Activated CD4-positive, alpha-beta T cell treated with anti-CD3 and anti-CD28 coated beads, Interleukin-2, Interleukin-4, amounts not matched to agents 100 ng/mL and 50 ng/mL, durations not matched to agents 16 hours and 8 hours (primary cell): ENCODE data around the gene TUNAR.

Experiments
- DNase-seq: peaks from one replicate; pipeline ENCODE4 v3.0.0-alpha.2; 2020; ENCODE audit warnings: low spot score

TUNAR gene

DNA sequence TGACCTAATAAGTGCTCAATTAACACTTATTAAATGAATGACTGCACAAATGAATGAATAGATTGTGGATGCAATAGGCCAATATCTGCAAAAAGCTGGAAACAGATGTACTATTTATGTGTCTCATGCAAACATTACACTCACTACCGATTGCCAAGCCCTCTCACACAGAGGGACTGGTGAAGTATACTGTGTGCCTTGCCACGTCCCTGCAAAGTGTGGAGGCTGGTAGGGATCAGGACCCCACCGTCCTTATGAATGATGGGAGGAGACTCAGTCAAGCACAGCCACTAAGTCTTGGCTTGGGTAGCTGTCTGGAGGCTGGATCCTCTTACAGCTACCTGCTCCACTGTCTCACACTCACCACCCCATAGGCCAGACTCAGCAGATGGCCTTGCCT lies 3.9 kb upstream of the TUNAR start:
- no peak for DNase-seq

DNA sequence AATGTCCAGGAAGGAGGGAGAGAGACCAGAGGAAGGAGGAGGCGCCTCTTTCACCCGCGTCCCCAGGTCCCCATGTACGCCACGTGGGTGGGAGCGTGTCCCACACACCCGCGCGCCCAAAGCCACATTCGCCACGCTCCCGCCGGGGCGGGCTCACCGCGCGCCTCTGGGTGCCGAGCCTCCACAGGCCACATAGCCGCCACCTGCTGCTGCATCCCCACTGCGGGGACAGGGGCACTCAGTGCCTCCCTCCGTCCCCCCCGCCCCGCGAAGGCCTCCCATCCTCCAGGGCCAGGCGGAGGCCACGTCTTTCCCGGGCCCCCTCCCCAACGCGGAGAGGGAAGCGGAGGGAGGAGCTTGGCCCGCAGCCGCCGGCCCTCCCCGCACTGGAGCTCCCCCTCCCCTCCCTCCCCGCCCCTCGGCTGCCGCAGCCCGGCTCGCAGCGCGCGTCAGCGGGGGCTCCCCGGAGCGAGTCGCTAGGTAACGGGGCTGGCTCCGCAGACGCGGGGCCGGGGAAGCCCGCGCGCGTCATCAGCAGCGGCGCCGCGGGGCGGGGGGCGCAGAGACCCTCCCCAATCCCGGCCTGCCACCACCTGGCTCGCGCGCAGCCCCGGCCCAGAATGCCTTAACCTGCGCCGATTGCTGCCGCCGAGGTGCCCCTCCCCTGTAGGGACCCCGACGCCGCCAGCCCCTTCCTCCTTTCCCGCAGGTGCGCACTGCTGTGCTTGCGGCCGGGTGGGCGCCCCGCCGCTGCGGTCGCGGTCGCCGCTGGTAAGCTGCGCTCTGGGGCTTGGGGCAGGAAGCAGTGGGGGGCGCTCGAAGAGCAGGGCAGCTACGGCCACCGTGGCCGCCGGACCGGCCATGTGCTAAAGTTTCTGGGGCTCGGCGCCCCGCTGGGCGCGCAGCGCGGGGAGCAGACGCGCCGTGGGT lies 536 bp upstream of the TUNAR start:
- DNase-seq, result no peak

DNA sequence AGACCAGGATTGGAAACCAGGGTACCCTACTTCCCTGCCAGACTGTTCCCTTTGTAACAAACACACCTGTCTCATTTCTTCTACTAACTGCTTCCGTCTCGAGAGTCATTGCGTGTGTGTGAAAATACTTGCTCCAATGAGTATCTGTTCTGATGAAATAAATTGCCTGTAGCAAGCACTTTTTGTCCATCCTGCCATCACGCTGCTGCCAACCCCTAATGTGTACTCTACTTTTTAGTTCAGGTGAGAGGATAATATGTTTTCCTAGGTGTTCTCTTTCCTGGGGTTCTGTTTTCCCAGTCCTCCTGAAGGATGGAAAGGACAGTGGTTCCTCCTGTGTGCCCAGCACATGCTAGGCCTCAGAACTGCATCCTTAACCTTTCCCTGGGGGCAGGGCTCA lies 1.0 kb downstream of the TUNAR start:
- DNase-seq, result no peak

DNA sequence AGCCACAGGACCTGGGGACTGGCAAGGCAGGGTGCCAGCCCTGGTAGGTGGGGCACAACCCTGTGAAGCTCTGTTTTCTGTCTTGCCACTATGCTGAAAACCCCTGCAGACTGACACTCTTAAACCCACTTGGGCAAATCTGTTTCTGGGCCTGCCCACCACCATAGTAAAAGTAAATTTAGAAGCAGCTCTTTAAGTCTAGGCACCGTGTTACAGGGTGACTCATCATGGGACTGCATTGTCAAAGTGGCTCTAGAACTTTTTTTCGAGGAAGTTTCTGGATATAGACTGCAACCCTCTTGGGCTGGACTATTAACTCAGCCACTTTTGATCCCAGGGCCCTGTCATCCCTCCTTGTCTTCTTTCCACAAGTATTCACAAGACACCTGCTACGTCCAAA lies 7.7 kb downstream of the TUNAR start:
- no peak for DNase-seq

DNA sequence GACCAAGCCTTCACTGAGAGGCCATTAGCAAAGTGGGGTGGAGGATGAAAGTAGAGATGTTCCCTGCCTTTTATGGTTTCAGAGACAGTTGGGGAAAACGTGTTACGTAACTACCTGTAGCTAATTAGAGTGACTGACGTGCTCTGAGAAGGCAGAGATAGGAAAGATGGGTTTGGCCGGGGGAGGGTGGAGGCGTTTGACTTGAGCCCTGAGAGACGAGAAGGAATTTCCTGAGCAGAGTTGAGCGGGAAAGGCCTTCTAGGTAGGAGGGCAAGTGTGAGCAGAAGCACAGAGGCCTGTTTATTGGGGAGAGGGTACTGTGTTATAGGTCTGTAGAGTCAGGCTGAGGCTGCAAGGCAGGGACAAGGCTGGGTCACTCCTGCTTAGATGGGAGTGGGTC lies 8.6 kb downstream of the TUNAR start:
- no peak for DNase-seq

DNA sequence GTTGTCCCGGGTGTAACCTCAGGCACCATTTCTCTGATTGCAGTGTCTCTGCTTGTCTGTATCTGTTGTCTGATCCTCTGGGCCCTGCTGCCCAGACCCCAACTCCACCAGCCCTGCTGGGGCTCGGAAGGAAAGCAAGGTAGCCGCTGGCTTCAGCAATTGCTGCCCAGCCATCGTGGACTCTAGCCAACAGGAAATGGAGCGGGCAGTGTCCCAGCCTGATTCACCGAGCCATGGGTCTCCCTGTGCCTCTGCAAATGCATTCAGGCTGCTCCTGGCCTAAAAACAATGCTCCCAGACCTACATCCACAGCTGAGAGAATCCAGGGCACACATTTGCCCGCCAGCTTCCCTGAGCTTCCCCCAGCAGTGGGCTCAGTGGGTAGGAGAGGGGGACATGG lies 9.2 kb downstream of the TUNAR start:
- no peak for DNase-seq

DNA sequence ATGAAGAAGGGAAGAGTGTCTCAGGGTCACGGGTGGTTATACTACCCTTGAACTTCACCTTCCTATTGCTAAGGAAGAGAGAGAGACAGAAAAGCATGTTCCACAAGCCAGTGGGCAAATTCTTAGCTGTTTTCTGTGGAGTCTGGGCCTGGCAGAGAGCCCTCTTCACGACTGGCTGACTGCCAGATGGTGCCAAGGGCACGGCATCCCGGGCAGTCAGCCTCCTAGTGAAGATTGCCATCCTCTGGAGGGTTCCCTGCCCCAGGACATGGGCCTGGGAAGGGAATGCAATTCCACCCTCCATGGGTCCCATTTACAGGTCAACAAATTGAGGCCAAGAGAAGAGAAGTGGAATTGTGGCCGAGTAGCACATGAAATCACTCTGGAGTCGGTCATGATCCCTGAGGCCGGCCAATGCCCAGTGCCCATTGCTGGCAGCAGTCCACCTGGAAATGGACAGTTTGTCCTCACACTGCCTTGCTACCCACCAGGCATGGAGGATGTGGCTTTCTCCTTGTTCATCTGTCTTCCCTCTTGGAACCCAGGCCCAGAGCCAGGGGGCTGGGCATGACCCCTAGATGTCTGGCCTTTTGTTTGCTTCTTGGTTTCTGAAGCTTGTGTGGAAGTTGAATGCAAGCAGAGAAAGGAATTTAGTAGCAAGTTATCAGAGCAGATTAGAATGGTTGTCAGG lies 9.9 kb downstream of the TUNAR start:
- DNase-seq, result no peak

DNA sequence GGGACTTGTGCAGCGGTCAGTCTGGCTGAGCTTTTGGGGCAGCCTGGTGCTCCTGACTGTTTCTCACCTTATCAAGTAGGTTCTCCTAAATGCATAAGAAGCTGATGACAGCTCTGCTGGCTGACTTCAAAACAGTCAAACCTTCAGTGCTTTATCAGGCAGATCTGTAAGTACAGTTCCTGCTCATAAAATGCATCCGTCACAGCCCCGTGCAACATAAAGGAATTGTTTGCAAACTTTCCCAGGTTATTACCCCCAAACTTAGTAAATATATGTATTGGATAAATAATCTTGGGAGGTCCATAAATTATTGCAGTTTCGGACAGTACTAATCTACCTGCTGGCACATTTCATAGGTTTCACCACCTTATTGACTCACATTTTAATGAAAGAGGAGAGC lies 10.7 kb downstream of the TUNAR start:
- no peak for DNase-seq

DNA sequence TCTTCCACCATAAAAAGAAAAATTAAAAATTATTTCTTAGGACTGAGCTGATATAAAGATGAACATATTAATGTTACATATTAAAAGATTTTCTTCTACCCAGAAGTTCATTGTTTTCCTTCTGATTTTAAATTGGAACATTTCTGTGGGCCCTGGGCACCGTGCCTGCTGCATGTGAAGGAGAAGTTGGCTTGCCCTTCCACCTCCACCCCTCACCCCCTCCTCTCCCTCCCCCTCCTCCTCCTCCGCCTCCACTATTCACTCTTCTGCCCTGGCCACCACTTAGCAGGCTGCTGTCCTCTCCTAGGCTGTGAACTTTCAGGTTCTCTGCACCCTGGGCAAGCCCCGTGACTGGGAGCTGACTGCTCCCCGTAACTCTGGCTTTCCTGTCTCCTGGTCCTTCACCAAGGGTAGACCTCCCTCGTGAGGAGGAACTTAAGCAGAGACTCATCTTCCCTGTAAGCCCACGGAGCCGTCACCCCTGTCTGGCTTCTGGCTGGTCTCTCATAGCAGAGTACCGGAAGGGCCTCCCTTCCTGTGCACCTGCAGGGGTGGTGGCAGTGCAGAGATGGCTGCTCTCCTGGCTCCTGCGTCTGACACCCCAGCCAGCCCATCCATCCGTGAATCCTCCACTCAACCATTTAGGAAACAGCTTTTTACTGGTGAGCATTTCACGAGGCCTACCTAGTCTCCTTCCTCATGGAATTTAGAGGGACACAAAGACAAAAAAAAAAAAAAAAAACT lies 12.8 kb downstream of the TUNAR start:
- no peak for DNase-seq

DNA sequence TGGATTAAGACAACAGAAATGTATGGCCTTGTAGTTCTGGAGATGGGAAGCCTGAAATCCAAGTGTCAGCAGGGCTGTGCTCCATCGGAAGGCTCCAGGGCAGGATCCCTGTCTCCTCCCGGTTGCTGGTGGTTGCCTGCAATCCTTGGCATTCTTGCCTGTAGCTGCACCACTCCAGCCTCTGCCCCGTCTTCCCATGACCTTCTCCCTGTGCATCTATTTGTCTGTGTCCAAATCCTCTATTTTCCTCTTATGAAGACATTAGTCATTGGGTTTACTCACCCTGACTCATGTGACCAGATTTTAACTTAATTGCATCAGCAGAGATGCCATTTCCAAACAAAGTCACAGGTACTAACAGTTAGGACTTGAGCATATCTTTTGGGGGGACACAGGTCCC lies 15.1 kb downstream of the TUNAR start:
- DNase-seq, result no peak

DNA sequence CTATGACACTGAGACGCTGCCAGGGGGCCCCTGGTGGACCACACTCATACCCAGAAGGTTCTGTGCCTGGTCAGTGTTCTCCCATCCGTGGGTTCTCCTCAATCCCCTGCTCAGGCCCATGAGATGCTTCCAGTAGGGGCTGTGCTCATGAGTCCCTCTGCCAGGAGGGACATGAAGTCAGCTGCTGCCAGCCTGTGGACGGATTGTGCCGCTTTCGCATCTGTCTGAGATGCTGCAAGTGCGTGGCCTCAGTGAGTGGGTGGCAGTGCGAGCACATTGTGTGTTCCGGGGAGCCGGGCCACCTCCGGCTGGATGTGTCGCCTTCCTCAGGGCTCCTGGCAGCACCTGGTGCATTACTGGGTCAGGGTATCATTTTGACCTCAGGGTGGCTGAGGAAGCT lies 15.5 kb downstream of the TUNAR start:
- no peak for DNase-seq

DNA sequence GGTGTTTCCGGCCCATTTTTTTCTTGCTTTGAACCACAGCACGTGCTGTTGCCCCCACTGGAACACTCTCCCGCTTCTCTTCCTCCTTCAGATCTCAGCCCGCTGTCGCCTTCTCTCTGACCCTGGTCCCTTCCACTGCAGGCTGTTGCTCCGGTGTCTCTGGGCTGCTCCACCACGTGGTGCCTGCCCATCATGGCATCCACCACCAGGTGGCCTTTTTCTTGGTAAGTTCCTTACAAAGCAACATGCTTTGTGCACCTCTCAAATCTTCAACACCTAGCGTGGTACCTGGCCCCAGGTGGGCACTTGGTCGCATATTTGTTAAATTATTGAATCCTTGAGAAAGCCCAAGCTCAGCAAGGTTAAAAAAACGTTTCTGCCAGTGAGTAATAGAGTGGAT lies 19.1 kb downstream of the TUNAR start:
- DNase-seq, result peak; percentile 6

DNA sequence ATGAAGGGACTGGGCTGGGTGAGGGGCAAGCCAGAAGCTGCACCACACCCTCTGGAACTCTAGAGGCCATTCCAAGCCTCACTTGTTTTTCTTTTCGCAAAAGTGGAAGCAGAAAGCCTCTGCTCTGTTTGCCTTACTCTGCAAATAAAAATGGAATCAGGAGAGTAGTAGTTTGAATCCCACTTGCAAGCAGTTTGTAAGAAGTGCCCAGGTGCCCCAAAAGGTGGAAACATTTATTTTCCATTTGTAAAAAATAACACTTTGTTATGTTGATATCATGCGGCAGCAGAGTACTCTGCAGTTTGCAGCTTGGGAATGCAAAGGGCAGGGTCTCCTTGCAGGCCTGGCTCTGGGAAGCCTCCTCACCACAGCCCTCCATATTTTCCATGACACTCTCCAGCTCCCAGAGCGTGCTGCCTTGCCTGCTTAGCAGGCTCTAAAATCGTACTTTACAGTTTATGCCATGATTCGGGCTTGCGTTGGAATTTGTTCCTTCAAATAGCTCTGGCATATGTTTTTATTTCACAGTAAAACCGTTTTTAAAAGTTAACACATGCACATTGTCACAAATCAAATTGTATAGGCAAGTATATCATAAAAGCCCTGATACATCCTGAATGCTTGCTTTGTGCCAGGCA lies 20.0 kb downstream of the TUNAR start:
- DNase-seq, result no peak

DNA sequence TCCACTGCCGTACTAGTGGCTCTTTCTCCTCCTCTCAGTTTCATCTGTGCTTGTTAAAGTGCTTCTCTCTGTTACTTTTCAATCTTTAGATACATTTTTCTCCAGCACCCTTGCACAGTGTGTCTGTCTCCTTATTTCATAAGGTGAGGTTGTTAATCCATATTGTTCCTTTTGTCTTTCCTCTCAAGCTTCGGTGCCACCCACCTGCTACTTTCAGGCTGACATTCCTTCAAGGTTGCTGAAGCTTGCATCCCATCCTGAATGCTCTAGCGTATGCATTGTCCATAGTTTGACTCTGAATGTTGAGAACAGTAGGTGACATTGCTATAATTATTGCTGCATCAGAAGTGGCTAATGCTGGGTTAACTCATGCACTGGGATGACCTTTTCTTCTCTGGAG lies 20.6 kb downstream of the TUNAR start:
- no peak for DNase-seq

DNA sequence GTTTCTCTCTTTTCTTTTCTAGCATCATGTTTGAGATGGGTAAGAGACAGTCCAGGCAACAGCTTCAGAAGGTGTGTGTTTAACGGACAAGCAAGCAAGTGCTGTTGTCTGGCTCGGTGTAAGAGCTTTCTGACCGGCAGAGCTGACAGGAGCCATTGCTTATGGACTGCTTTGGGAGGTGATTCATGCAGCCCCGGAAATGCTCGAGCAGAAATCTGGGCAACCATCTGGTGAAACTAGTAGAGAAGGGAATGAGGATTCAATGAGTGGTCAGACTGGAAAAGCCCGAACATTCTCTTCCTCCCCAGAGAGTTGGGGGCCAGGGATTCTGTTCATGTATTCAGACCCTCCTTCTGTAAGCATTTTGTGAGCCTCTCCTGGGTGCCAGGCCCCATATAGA lies 24.4 kb downstream of the TUNAR start:
- DNase-seq, result no peak

DNA sequence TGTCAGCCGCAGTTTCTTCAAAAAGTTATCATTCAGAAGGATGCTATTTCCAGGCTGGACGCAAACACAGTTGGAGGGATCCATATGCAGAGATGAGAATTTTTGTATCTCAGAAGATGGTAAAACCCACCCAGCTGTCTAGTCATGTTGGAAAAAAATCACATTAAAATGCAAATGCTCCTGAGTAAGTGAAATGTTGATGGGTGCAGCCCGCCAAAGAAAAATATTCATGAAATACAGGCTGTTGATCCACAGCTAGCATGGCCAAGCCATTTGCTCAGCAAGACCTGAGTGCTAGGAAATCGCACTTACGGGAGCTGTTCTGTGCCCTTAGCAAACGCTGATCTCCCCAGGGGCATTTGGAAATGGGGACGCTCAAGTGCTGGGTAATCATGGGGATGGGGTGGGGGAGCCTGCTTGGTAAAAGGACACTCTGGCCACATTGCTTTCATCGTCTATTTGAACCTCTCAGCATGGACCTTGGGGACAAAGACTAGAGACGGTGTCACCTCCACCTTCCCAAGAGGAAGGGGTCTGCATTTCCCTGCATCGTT lies 25.7 kb downstream of the TUNAR start:
- no peak for DNase-seq

DNA sequence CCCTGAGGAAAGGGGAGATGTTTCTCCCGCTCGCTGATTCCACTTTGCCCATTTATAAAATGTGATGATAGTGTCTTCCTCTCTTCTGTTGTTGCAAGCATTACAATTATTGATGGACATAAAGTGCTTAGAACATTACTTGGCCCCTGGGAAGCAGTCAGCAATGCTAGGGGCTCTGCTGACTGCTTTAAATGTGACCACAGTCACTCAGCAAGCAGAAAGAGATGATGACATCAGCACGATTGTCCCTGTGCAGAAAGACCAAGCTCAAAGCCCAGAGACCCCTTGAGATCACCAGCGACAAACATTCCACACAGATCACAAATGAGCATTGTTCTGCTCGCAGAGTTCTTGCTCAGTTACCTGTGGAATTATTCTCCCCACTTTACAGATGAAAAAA lies 26.5 kb downstream of the TUNAR start:
- no peak for DNase-seq

DNA sequence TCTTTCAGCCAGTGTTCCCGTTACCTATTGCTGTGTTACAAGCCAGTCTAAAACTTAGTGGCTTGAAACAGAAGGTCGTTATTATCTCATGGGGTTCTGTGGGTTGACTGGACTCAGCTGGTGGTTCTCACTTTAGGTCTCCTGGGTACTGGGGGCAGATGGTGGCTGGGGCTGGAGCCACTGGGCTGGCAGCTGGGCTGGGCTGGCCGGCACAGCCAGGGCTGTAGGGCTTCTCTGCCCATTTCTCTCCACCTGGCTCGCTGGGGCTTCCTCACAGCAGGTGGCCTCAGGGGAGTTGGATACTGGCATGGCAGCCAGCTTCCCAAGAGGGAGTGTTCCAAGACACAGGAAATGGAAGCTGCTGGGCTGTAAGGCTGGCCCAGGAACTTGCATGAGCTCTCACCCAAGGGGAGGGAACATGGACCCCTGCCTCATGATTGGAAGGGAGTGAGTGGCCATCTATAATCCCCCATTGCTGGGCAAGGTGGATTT lies 27.0 kb downstream of the TUNAR start:
- no peak for DNase-seq

DNA sequence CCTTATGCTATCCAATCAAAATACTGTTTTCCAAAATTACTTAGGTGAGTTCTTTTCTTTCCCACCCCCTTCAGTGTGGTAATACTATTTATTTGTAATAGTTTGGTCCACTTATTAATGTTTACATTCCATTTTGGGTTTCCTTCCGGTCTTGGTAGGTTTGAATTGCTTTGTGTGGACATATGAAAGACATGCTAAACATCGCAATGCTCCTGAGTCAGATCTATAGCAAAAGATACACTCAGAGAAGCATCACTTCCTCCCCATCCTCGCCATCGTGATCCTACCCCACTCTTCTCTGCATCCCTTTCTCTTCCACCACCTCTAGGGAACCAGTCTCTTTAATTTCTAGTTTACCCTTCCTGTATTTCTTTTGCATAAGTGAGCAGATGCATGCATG lies 30.0 kb downstream of the TUNAR start:
- no peak for DNase-seq

DNA sequence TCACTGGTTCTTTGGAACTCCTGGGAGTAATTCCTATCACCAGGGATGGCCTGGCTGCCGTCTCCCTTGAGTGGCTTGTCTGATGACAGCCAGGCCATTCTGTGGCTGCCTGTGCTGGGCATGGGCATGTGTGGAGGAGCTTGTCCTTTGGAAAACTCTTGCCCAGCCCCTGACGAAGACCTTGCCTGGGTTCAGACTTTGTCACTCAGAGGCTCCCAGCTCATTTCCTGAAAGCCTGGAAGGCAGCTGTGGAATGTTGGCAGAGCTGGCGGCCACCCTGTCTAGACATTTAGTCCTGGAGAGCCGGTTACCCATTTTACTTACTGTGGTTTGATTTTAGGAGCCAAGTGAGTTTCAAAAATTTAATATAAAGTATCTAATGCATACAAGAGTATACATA lies 34.0 kb downstream of the TUNAR start:
- DNase-seq, result no peak

DNA sequence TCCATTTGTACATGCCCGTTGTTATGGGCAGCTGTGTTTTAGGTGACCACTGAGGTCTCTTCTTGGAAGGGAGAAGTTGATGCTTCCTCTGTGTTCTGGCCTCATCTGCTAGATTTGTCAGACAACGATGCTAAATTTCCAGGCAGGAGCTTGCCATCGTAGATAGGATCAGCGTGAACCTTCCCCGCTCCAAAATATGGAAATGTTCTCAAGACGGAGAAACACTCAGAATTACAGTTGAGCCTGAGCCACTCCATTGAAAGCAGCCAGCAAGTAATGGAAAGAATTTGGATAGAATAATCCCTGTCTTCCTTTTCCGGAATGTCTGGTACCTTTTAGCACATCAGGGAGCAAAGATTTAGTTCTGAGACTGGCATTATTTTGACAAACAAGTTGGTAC lies 34.8 kb downstream of the TUNAR start:
- DNase-seq, result no peak

DNA sequence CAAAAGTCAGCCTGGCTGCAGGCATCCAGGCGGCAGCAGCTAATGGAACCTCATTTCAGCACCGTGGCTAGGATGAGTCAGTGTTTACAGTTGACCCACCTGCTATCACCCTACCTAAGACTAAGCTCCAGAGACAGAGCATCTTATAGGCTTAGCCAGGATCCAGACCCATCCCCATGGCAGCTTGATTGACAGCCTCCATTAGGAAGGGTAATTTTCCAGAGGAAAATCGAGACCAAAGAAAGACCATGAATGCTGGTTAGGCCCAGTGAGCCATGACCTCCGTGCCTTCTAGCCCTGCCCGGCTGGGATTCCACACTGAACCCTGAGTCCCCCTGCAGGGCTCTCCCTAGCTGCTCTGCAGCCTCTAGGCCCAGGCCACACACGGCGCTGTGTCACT lies 38.7 kb downstream of the TUNAR start:
- DNase-seq, result no peak
